ENCODE measurements around the gene ACP1. TPM values are rescaled to one million over a fixed set of nuclear protein-coding genes. Genes with fewer than 3 reads are reported as not detected.

Gene ACP1
- total and polyA plus RNA-seq, 2 of the 8 experiments (the other 6 are each of a cell fraction or from before 2014, with no cell fraction given), result 115 to 155 TPM

- TF ChIP-seq MAX (IDR thresholded peaks at IDR 0.05) (peak; percentile 85), TAF7 (optimal IDR thresholded peaks at IDR 0.05; ENCODE audit: borderline replicate concordance, low read depth, low read length) (no peak), TEAD4 (IDR thresholded peaks at IDR 0.05; ENCODE audit: low read depth, low read length) (no peak), ASH2L (IDR thresholded peaks at IDR 0.05; ENCODE audit: low read length) (peak; percentile 65), MAFK (IDR thresholded peaks at IDR 0.05; ENCODE audit: low read depth, low read length) (no peak), JUN (IDR thresholded peaks at IDR 0.05; ENCODE audit: low read depth, low read length) (no peak), KDM1A (IDR thresholded peaks at IDR 0.05; ENCODE audit: borderline replicate concordance, low read length) (no peak), RBBP5 (IDR thresholded peaks at IDR 0.05; ENCODE audit: borderline replicate concordance, low read depth, low read length) (no peak), ZNF274 (IDR thresholded peaks at IDR 0.05; ENCODE audit: borderline replicate concordance, extremely low read depth, low read length) (no peak), ATF2 (IDR thresholded peaks at IDR 0.05; ENCODE audit: low read length) (no peak), CTCF (IDR thresholded peaks at IDR 0.05; ENCODE audit: control extremely low read depth in 1 of 3, insufficient read depth in 1 of 3, low read depth in 1 of 3, low read length in 3 of 3) (no peak), JUND (IDR thresholded peaks at IDR 0.05; ENCODE audit: low read length) (no peak), HDAC2 (IDR thresholded peaks at IDR 0.05; ENCODE audit: borderline replicate concordance in 1 of 2, low read depth in 2 of 2, low read length in 2 of 2) (peak in 1 of 2 experiments; percentile 70; a peak in 1 of 4 replicates), SUZ12 (IDR thresholded peaks at IDR 0.05; ENCODE audit: low read length) (peak; percentile 45; the same call in 1 of the 2 replicates), SRF (IDR thresholded peaks at IDR 0.05; ENCODE audit: low read depth, low read length) (no peak), BRCA1 (IDR thresholded peaks at IDR 0.05; ENCODE audit: low read depth, low read length) (no peak), GABPA (IDR thresholded peaks at IDR 0.05; ENCODE audit: borderline replicate concordance, insufficient read depth, low read length) (no peak), CREB1 (IDR thresholded peaks at IDR 0.05) (no peak), GTF2F1 (IDR thresholded peaks at IDR 0.05; ENCODE audit: borderline replicate concordance, low read depth, low read length) (no peak), KDM5A (IDR thresholded peaks at IDR 0.05; ENCODE audit: low read length) (no peak)
These were observed 814 bp upstream of the ACP1 start, which contains the start of gene SH3YL1 (continued) for GRCh38 chr2:263774-264492.

Measured in H1 (cell line).